ENCODE data around the gene KIRREL1. TPM values are rescaled to one million over a fixed set of nuclear protein-coding genes. Genes with fewer than 3 reads are reported as not detected.
A peak's percentile ranks its signal among the peaks of the same experiment; 100 is the strongest.

KIRREL1 gene
- total RNA-seq, 1 experiment from 2014 or later: 103 TPM

GRCh38 chr1:158071138-158071537 is 77.7 kb downstream of the KIRREL1 start:
- no peak for DNase-seq (ENCODE audit: low read depth)

DNA sequence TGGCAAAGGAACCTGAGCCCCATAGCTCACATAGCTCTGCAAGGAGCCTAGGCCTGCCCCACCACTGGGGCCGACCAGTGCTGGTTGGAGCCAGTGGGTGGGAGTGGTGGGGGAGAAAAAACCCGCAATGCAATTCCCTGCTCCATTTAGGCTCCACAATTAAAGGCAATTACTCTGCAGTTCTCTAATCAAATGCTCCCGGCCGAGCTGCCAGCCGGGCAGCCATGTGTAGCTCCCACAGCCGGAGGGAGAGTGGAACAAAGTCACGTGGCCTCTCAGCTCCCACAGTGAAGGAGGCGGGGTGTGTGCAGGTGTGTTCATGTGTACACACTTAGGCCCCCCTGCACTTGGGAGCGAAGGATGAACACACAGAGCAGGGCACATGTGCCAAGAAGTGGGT is 81.6 kb downstream of the KIRREL1 start:
- no peak for DNase-seq (ENCODE audit: low read depth)

GRCh38 chr1:158076441-158076840 is 83.0 kb downstream of the KIRREL1 start:
- no peak for DNase-seq (ENCODE audit: low read depth)

DNA sequence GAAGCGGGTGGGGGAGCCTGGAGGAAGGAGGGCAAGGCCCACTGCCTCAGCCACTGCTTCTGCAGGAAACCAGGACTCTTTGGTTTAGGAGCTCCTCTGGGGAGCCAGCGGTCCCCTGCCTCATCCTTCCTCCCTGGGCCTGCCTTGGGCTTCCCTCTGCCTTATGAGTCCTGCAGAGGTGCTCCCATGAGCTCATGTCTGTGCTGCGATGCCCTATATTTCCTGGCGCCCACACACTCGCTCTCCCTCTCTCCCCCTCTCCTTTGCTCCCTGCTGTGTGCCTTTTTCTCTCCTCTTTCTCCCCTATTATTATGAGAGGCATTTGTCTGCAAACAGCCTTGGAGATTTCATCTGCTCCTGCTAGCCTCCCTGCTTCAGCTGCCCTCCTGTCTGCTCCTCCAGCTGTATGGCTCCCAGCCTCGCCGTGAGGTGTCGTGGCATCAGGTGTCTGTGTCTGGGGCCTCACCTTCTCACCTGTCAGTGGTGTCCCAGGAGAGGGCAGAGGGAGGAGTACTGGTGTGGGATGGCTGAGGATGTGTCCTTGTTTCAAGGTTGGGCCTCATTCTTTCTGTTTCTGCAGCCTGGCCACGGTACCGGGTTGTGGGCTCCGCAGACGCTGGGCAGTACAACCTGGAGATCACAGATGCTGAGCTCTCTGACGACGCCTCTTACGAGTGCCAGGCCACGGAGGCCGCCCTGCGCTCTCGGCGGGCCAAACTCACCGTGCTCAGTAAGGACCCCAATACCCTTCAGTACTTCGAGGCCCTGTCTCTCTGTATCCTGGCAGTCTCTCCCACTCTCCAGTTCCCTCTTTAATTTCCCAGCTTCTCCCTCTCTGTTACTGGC is 84.2 kb downstream of the KIRREL1 start:
- no peak for DNase-seq (ENCODE audit: low read depth)

DNA sequence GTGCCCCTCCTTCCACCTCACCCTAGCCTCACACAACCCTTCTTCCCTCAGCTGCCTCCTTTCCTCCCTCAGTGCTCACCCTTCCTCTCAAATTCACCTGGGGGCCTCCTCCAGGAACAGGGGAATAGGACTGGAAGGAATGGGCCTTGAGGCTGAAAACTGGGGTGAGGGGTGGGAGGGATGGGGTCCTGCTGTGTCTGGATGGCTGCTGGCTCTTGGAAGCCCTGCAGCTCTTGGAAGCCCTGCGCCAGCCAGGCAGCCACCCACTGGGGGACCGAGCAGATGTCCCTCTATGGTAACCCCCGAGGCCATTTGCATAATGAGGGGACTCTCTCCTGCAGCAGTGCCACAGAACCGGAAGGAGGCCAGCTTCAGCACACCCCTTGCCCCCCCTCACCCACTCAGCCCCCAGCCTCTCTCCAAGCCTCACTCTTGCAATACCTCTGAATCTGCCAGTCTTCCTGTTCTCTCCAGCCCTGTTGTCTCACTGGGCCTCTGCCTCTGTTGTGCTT is 85.2 kb downstream of the KIRREL1 start:
- no peak for DNase-seq (ENCODE audit: low read depth)

GRCh38 chr1:158080066-158080465 is 86.6 kb downstream of the KIRREL1 start:
- DNase-seq (ENCODE audit: low read depth): no peak

DNA sequence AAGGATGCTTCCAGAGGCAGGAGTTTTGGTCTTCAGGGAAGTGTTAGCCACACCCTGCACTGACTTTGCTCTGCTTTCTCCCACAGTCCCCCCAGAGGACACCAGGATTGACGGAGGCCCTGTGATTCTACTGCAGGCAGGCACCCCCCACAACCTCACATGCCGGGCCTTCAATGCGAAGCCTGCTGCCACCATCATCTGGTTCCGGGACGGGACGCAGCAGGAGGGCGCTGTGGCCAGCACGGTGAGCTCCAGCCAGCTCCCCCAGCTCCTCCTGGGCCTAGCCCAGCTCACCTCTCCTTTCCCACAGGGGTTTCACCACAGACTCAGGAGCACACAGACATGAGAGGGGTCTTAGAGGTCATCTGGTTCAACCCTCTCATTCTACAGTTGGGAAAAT is 90.9 kb downstream of the KIRREL1 start:
- DNase-seq (ENCODE audit: low read depth): no peak

DNA sequence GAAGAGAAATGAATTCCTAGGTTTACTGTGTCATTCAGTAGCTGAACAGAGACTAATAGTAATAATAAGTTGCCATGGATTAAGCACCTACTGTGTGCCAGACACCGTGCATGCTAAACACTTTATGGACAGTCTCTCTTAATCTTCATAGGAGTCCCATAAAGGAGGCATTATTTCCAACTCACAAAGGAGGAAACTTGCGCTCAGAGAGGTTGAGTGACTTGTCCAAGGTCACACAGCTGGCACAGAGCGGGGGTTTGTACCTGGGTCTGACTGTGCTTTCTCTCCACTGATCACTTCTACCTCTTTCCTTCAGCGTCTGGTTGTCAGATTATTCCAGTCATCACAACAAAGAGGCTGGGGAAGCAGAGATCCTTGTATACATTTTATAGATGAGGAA is 91.3 kb downstream of the KIRREL1 start:
- no peak for DNase-seq (ENCODE audit: low read depth)

- peak; percentile 73 for DNase-seq (ENCODE audit: low read depth)
These were observed 94.0 kb downstream of the KIRREL1 start for GRCh38 chr1:158087320-158087927.

DNA sequence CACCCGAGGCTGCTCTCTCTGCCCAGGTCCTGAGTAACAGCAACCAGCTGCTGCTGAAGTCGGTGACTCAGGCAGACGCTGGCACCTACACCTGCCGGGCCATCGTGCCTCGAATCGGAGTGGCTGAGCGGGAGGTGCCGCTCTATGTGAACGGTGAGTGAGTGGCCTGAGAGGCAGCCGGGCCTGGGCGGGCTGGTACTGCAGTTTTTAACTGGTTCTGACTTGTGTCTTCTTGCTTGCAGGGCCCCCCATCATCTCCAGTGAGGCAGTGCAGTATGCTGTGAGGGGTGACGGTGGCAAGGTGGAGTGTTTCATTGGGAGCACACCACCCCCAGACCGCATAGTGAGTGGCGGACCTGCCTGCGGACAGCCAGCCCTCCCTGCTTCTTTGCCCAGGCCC is 96.0 kb downstream of the KIRREL1 start:
- no peak for DNase-seq (ENCODE audit: low read depth)

- DNase-seq (ENCODE audit: low read depth): no peak
These were observed 96.6 kb downstream of the KIRREL1 start for GRCh38 chr1:158089925-158090637.

- no peak for DNase-seq (ENCODE audit: low read depth)
These were observed 99.9 kb downstream of the KIRREL1 start for GRCh38 chr1:158093376-158093775.

GRCh38 chr1:158094571-158094970 is 101.1 kb downstream of the KIRREL1 start:
- no peak for DNase-seq (ENCODE audit: low read depth)

DNA sequence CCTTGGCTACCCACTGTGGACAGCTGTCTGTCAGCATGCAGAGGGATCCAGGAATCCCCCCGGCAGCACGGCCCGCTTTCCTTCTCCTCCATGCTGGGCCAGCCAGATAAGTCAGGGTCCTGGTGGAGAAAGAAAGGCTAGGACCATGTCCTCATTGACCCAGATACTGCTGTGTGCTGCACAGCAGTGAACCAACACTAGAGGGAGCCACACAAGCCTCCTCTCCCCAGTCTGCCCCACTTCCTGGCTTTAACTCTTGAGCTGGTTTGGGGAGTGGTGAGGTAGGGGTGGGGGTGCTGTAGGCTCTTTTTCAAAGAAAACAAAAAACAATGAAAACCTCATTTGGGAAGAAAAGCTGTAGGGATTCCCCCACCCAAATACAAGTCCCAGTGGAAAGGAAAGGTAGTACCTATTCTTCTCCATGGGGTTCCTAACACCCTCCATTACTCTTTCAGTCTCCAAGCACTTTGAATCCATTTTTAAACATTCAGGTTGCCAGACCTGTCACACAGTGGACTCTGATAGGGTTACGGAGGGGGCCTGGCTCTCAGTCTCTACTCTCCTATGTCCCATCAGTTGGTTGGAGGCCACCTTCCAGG is 102.4 kb downstream of the KIRREL1 start:
- peak; percentile 32 for DNase-seq (ENCODE audit: low read depth)

DNA sequence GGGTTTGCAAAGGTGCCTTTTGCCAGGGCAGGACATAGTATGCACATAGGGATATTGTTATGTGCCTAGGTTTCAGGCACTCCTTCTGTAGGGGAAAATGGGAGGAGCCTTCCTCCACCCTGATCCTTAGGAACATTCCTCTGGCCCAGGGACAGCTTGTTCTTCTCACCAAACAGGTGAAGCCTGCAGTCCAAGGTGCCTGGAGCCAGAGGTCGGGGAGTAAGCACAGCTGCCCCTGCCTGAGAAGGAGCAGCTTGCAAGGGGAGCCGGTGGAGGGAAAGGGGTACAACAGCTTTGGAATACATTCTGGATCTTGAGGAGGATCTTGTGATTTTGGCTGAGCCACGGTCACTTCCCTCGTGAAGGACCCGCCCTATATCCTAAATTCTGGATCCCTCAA is 104.8 kb downstream of the KIRREL1 start:
- DNase-seq (ENCODE audit: low read depth): no peak

- no peak for DNase-seq (ENCODE audit: low read depth)
These were observed 105.7 kb downstream of the KIRREL1 start for GRCh38 chr1:158099185-158099584.

DNA sequence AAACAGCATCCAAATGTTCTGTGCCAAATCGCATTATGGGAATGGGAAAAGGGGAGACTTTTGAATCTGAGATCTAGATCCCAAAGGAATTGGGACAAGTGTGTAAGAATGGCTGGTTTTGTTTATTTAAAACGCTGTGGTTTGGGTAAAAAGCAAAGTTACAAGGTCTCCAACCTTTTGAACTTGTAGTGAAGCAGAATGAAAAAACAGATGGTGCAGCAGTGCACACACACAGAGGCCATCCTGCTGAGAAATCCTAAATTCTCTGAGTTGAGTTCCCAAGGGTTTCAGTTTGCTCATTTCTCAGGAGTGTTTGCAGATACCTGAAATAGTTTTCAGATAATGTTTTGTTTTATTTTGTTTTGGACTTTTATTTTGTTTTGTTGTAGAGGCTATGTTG is 107.1 kb downstream of the KIRREL1 start:
- DNase-seq (ENCODE audit: low read depth): no peak

DNA sequence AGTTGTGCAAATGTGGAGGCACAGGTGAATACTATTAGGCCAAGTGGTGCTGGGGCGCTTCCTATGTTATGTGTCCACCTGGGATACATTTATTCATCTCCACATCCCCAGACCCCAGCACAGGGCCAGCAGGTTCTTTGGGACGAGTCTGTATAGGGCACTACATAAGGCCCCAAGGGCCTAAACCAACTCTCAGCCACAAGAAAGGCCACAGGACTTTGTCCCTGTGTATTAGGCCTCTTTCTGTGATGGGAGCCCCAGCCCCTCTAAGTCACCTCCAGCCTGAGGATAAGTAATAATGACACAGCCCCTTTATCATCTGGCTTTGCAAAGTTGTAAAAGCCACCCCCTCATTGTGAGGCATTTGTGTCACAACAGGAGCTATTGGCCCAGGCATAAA is 108.0 kb downstream of the KIRREL1 start:
- no peak for DNase-seq (ENCODE audit: low read depth)

GRCh38 chr1:158101927-158102326 is 108.5 kb downstream of the KIRREL1 start:
- DNase-seq (ENCODE audit: low read depth): peak; percentile 85

GRCh38 chr1:158102881-158103674 is 109.6 kb downstream of the KIRREL1 start:
- no peak for DNase-seq (ENCODE audit: low read depth)

- DNase-seq (ENCODE audit: low read depth): no peak
These were observed 110.5 kb downstream of the KIRREL1 start for GRCh38 chr1:158103861-158104522.

Measured in M059J (cell line).